Fibroblast of lung (primary cell): Measurements from ENCODE around the gene NEGR1. TPM values are rescaled to one million over a fixed set of nuclear protein-coding genes. Genes with fewer than 3 reads are reported as not detected.

ENCODE experiments used
- DNase-seq, 2 donors: peaks; one replicate each; pipeline versions ENCODE4 v3.0.0 to v3.0.0-alpha.2; 2010; ENCODE audit warnings: low read depth in 2 of 2
- H2AFZ ChIP-seq: 2 replicates; pipeline ENCODE4 v1.5.1; 2012; ENCODE audit warnings: low read length, control low read depth, inconsistent platforms
- H3K27ac ChIP-seq: 2 replicates; pipeline ENCODE4 v1.5.1; 2011; ENCODE audit warnings: low read length, control low read depth; ENCODE audit not compliant: insufficient read depth
- H3K27me3 ChIP-seq: 2 replicates; pipeline ENCODE4 v1.5.1; 2011; ENCODE audit warnings: mild to moderate bottlenecking, low read length; ENCODE audit not compliant: control insufficient read depth, insufficient read depth
- H3K36me3 ChIP-seq: 2 replicates; pipeline ENCODE4 v1.5.1; 2011; ENCODE audit warnings: low read length; ENCODE audit not compliant: control insufficient read depth, insufficient read depth
- H3K4me1 ChIP-seq: 2 replicates; pipeline ENCODE4 v1.5.1; 2011; ENCODE audit warnings: low read length; ENCODE audit not compliant: control insufficient read depth, insufficient read depth; ENCODE audit errors: extremely low read depth
- H3K4me2 ChIP-seq: 2 replicates; pipeline ENCODE4 v1.5.1; 2011; ENCODE audit warnings: low read length, control low read depth; ENCODE audit not compliant: insufficient read depth; ENCODE audit errors: extremely low read depth
- H3K4me3 ChIP-seq, 4 experiments: fragments of 200-600 bp in 1 of 4; sonication (generic) in 1 of 4; replicated peaks in 1 of 4; 2 replicates each; pipeline ENCODE4 v1.5.1; 2011 to 2016; ENCODE audit warnings: low read length in 4 of 4, low read depth in 3 of 4, mild to moderate bottlenecking in 3 of 4, control low read depth in 2 of 4, inconsistent platforms in 1 of 4, mixed read lengths in 1 of 4; ENCODE audit not compliant: insufficient read depth in 1 of 4; ENCODE audit errors: control extremely low read depth in 1 of 4
- H3K79me2 ChIP-seq: 2 replicates; pipeline ENCODE4 v1.5.1; 2012; ENCODE audit warnings: mild to moderate bottlenecking, low read length, inconsistent platforms; ENCODE audit not compliant: control insufficient read depth, insufficient read depth
- H3K9ac ChIP-seq: 2 replicates; pipeline ENCODE4 v1.5.1; 2011; ENCODE audit warnings: mild to moderate bottlenecking, low read length, control low read depth; ENCODE audit not compliant: insufficient read depth
- H3K9me3 ChIP-seq: 2 replicates; pipeline ENCODE4 v1.5.1; 2012; ENCODE audit warnings: low read depth, low read length; ENCODE audit not compliant: control insufficient read depth, insufficient read depth
- H4K20me1 ChIP-seq: 2 replicates; pipeline ENCODE4 v1.5.1; 2011; ENCODE audit warnings: low read length; ENCODE audit not compliant: control insufficient read depth, insufficient read depth; ENCODE audit errors: extremely low read depth
- CTCF ChIP-seq, 2 donors: IDR thresholded peaks in 1 of 2; conservative IDR thresholded peaks in 1 of 2; 1 replicate in 1 of 2; 2 replicates in 1 of 2; pipeline ENCODE4 v1.5.1; 2011 to 2012; ENCODE audit warnings: low read length in 2 of 2, control low read depth in 1 of 2, inconsistent platforms in 1 of 2, low read depth in 1 of 2, mild to moderate bottlenecking in 1 of 2
- EZH2 ChIP-seq: IDR thresholded peaks from 2 replicates; pipeline ENCODE4 v1.5.1; 2012; ENCODE audit warnings: low read length, control low read depth, mild to moderate bottlenecking; ENCODE audit errors: missing control alignments
- polyA plus RNA-seq, 2 donors: library from polyadenylated mRNA; depleted of rRNA in 1 of 2; stranded (reverse) in 1 of 2; unstranded in 1 of 2; fragments of >200 nt; gene quantifications; 2 replicates each; pipeline ENCODE4 v1.2.1, GENCODE V29; 2011 to 2012; ENCODE audit warnings: missing spikeins in 1 of 2
- total RNA-seq: library from RNA; depleted of rRNA; stranded (reverse); fragments of >200 nt; gene quantifications from 2 replicates; pipeline ENCODE4 v1.2.1, GENCODE V29; 2014

NEGR1 gene
- total and polyA plus RNA-seq, 2 donors (not counting 1 experiment from before 2014, with no cell fraction given), result 3.1 to 9.4 TPM

- Histone ChIP-seq H2AFZ (no peak overlapping the region), H3K79me2 (no peaks in the 10 kb centered on the region), H3K9ac (no peak overlapping the region), H3K4me2 (no peak overlapping the region), H3K27ac (no peak overlapping the region), H4K20me1 (no peaks in the 10 kb centered on the region), H3K4me3 (no peak overlapping the region), H3K27me3 (no peaks in the 10 kb centered on the region), H3K36me3 (no peaks in the 10 kb centered on the region), H3K9me3 (no peaks in the 10 kb centered on the region), H3K4me1 (no peaks in the 10 kb centered on the region)
- TF ChIP-seq CTCF (conservative IDR thresholded peaks at IDR 0.05 in 1 of 2, IDR thresholded peaks at IDR 0.05 in 1 of 2; ENCODE audit: low read depth in 1 of 2, low read length in 2 of 2) (no peak), EZH2 (no peak)
- DNase-seq, result no peak
These were observed 817.2 kb downstream of the NEGR1 start for GRCh38 chr1:71465093-71465492.

- Histone ChIP-seq H3K27ac (no peak overlapping the region), H3K27me3 (no peaks in the 10 kb centered on the region), H3K79me2 (no peaks in the 10 kb centered on the region), H4K20me1 (no peaks in the 10 kb centered on the region), H3K4me3 (no peak overlapping the region), H3K36me3 (no peaks in the 10 kb centered on the region), H3K9ac (no peak overlapping the region), H2AFZ (no peak overlapping the region), H3K4me2 (peak overlapping the region; percentile 54), H3K4me1 (no peaks in the 10 kb centered on the region), H3K9me3 (no peaks in the 10 kb centered on the region)
- TF ChIP-seq CTCF (conservative IDR thresholded peaks at IDR 0.05 in 1 of 2, IDR thresholded peaks at IDR 0.05 in 1 of 2; ENCODE audit: low read depth in 1 of 2, low read length in 2 of 2) (no peak), EZH2 (no peak)
- DNase-seq, result peak; percentile 5 to 9
These were observed 818.3 kb downstream of the NEGR1 start for GRCh38 chr1:71464016-71464415.

- peak; percentile 24 to 46 for DNase-seq
- H3K27me3 ChIP-seq, result no peaks in the 10 kb centered on the region
- no peak overlapping the region for H3K27ac ChIP-seq
- no peaks in the 10 kb centered on the region for H3K79me2 ChIP-seq
- H3K9ac ChIP-seq, result no peak overlapping the region
- no peaks in the 10 kb centered on the region for H3K36me3 ChIP-seq
- no peak overlapping the region for H3K4me3 ChIP-seq
- H3K4me1 ChIP-seq, result no peaks in the 10 kb centered on the region
- no peak overlapping the region for H2AFZ ChIP-seq
- H4K20me1 ChIP-seq, result no peaks in the 10 kb centered on the region
- no peaks in the 10 kb centered on the region for H3K9me3 ChIP-seq
- H3K4me2 ChIP-seq, result no peak overlapping the region
- TF ChIP-seq EZH2 (no peak), CTCF (conservative IDR thresholded peaks at IDR 0.05 in 1 of 2, IDR thresholded peaks at IDR 0.05 in 1 of 2; ENCODE audit: low read depth in 1 of 2, low read length in 2 of 2) (no peak)
These were observed 819.2 kb downstream of the NEGR1 start for GRCh38 chr1:71463144-71463543.
